Transverse colon (tissue), 4 donors: ENCODE data around the gene PLEKHG4B. TPM values are rescaled to one million over a fixed set of nuclear protein-coding genes. Genes with fewer than 3 reads are reported as not detected.
A peak's percentile ranks its signal among the peaks of the same experiment; 100 is the strongest.

Experiments used
- DNase-seq: peaks from one replicate; pipeline ENCODE4 v3.0.0-alpha.2; 2019
- H3K27ac ChIP-seq, 4 donors: fragments of 200-600 bp; sonication (generic); 2 replicates each; pipeline ENCODE4 v1.5.1; 2016 to 2018; ENCODE audit warnings: inconsistent platforms in 4 of 4
- H3K27me3 ChIP-seq: fragments of 200-600 bp; sonication (generic); 2 replicates; pipeline ENCODE4 v1.5.1; 2017; ENCODE audit warnings: inconsistent platforms
- H3K36me3 ChIP-seq, 4 donors: fragments of 200-600 bp; sonication (generic); 2 replicates each; pipeline ENCODE4 v1.5.1; 2017 to 2019; ENCODE audit warnings: inconsistent platforms in 4 of 4
- H3K4me1 ChIP-seq, 4 donors: fragments of 200-600 bp; sonication (generic); 2 replicates each; pipeline ENCODE4 v1.5.1; 2017 to 2020; ENCODE audit warnings: inconsistent platforms in 4 of 4
- H3K4me3 ChIP-seq, 4 donors: fragments of 200-600 bp; sonication (generic); 1 replicate in 1 of 4; 2 replicates in 3 of 4; pipeline versions ENCODE4 v1.5.1 to v1.6.1; 2017 to 2019; ENCODE audit warnings: inconsistent platforms in 4 of 4
- H3K9me3 ChIP-seq, 2 donors: fragments of 200-600 bp; sonication (generic); 2 replicates each; pipeline ENCODE4 v1.5.1; 2017 to 2019; ENCODE audit warnings: inconsistent platforms in 2 of 2
- EP300 ChIP-seq: sonication (generic); formaldehyde crosslinking; IDR thresholded peaks from one replicate; pipeline ENCODE4 v1.6.1; 2017; ENCODE audit warnings: antibody characterized with exemption, low read depth
- POLR2A ChIP-seq: fragments of 450-650 bp; IDR thresholded peaks from one replicate; pipeline ENCODE4 v1.6.1; 2016; ENCODE audit warnings: antibody characterized with exemption, mild to moderate bottlenecking, moderate library complexity
- POLR2AphosphoS5 ChIP-seq, 3 donors: sonication (generic); formaldehyde crosslinking; IDR thresholded peaks; one replicate each; pipeline ENCODE4 v1.6.1; 2016; ENCODE audit warnings: antibody characterized with exemption in 3 of 3
- WGBS, 2 donors: methylation state at CpG; one replicate each; pipeline ENCODE4 v1.1.5; 2018; ENCODE audit warnings: low coverage in 1 of 2; 5-methylcytosine and 5-hydroxymethylcytosine counted together
- in situ Hi-C, 4 donors: fragments of 200-750 bp; cut with MboI; loops; one replicate each; pipeline versions ENCODE4 v1.15.0 to v1.15.1; 2017; ENCODE audit warnings: low sequenced_read_pairs in 3 of 4, low pct_ligation_motif_present in 1 of 4, low pct_unique_long_range_greater_than_20kb in 1 of 4
- intact Hi-C: fragments of 100-400 bp; cut with DNase I; formaldehyde crosslinking; loops from one replicate; pipeline ENCODE4 v1.15.1; 2023; ENCODE audit warnings: low total_unique reads
- total RNA-seq, 4 donors: library from RNA; depleted of rRNA; stranded (reverse); fragments of >200 nt; gene quantifications; one replicate each; pipeline ENCODE4 v1.1.0, GENCODE V29; 2016
- TF ChIP-seq, protein P1 (sequence below), 5 experiments: fragments of 200-600 bp in 3 of 5; fragments of 450-650 bp in 2 of 5; sonication (generic) in 3 of 5; IDR thresholded peaks; 1 replicate in 2 of 5; 2 replicates in 3 of 5; pipeline ENCODE4 v1.5.1; 2016 to 2017; ENCODE audit warnings: antibody characterized with exemption in 5 of 5, inconsistent platforms in 3 of 5, mild to moderate bottlenecking in 2 of 5, moderate library complexity in 1 of 5

PLEKHG4B gene
- total RNA-seq, 4 donors from 2014 or later, result under 0.01 to 0.40 (median under 0.01) TPM; not detected in 1

- intact Hi-C loops (no loop called here), in situ Hi-C loops (no loop called here)
- DNase-seq, result no peak
- WGBS, 2 donors, result 65 to 84% methylated on average over 2 to 8 of the region's 8 CpGs
- H3K27ac ChIP-seq, result no peak overlapping the region
- peaks cover 0 to 13% (median 11%) of the 10 kb centered on the region in 4 donors for H3K4me1 ChIP-seq
- TF ChIP-seq, protein P1, sequence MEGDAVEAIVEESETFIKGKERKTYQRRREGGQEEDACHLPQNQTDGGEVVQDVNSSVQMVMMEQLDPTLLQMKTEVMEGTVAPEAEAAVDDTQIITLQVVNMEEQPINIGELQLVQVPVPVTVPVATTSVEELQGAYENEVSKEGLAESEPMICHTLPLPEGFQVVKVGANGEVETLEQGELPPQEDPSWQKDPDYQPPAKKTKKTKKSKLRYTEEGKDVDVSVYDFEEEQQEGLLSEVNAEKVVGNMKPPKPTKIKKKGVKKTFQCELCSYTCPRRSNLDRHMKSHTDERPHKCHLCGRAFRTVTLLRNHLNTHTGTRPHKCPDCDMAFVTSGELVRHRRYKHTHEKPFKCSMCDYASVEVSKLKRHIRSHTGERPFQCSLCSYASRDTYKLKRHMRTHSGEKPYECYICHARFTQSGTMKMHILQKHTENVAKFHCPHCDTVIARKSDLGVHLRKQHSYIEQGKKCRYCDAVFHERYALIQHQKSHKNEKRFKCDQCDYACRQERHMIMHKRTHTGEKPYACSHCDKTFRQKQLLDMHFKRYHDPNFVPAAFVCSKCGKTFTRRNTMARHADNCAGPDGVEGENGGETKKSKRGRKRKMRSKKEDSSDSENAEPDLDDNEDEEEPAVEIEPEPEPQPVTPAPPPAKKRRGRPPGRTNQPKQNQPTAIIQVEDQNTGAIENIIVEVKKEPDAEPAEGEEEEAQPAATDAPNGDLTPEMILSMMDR (IDR thresholded peaks at IDR 0.05), result no peak
- TF ChIP-seq POLR2AphosphoS5 (IDR thresholded peaks at IDR 0.05), result no peak
- no peak for TF ChIP-seq EP300
- no peak overlapping the region for H3K4me3 ChIP-seq
- H3K27me3 ChIP-seq, result peaks cover 52% of the 10 kb centered on the region
- H3K36me3 ChIP-seq, result no peaks in the 10 kb centered on the region
- no peaks in the 10 kb centered on the region for H3K9me3 ChIP-seq
These were observed 41.9 kb upstream of the PLEKHG4B start for GRCh38 chr5:49953-50544.

GRCh38 chr5:50724-51499 lies 41.1 kb upstream of the PLEKHG4B start:
- Histone ChIP-seq H3K9me3 (no peaks in the 10 kb centered on the region), H3K36me3 (no peaks in the 10 kb centered on the region), H3K4me1 (peaks cover 0 to 13% (median 11%) of the 10 kb centered on the region in 4 donors), H3K27ac (no peak overlapping the region), H3K4me3 (no peak overlapping the region), H3K27me3 (peaks cover 61% of the 10 kb centered on the region)
- in situ Hi-C loops, result no loop called here
- TF ChIP-seq POLR2AphosphoS5 (IDR thresholded peaks at IDR 0.05), result no peak
- no peak for TF ChIP-seq EP300
- TF ChIP-seq, protein P1 (IDR thresholded peaks at IDR 0.05), result no peak
- no peak for TF ChIP-seq POLR2A
- WGBS, 2 donors, result 78 to 86% methylated on average over 21 to 60 of the region's 60 CpGs
- DNase-seq, result no peak
- intact Hi-C loops, result no loop called here

GRCh38 chr5:51500-51823 lies 40.5 kb upstream of the PLEKHG4B start:
- no peaks in the 10 kb centered on the region for H3K9me3 ChIP-seq
- peaks cover 0 to 13% (median 11%) of the 10 kb centered on the region in 4 donors for H3K4me1 ChIP-seq
- peaks cover 61% of the 10 kb centered on the region for H3K27me3 ChIP-seq
- intact Hi-C loops (no loop called here), in situ Hi-C loops (no loop called here)
- no peak overlapping the region for H3K27ac ChIP-seq
- WGBS, 2 donors, result 87 to 89% methylated on average over 10 to 24 of the region's 24 CpGs
- no peak overlapping the region for H3K4me3 ChIP-seq
- TF ChIP-seq EP300 (no peak), POLR2AphosphoS5 (IDR thresholded peaks at IDR 0.05) (no peak), POLR2A (no peak)
- TF ChIP-seq, protein P1 (IDR thresholded peaks at IDR 0.05), result no peak
- no peaks in the 10 kb centered on the region for H3K36me3 ChIP-seq
- no peak for DNase-seq

GRCh38 chr5:53381-54174 lies 38.4 kb upstream of the PLEKHG4B start:
- H3K9me3 ChIP-seq, result no peaks in the 10 kb centered on the region
- peak overlapping the region; percentile 26 to 61 (median 45) for H3K4me3 ChIP-seq
- WGBS, 2 donors, result 6% methylated on average over 46 of the region's 84 CpGs; no CpG with 5 or more reads in 1 of the 2 donors
- H3K27me3 ChIP-seq, result peaks cover 50% of the 10 kb centered on the region
- TF ChIP-seq, protein P1 (IDR thresholded peaks at IDR 0.05), result no peak
- no peak for TF ChIP-seq EP300
- TF ChIP-seq POLR2A, result no peak
- TF ChIP-seq POLR2AphosphoS5 (IDR thresholded peaks at IDR 0.05), result no peak
- intact Hi-C loops (no loop called here), in situ Hi-C loops (no loop called here)
- H3K36me3 ChIP-seq, result no peaks in the 10 kb centered on the region
- H3K4me1 ChIP-seq, result peaks cover 0 to 13% (median 11%) of the 10 kb centered on the region in 4 donors
- H3K27ac ChIP-seq, result no peak overlapping the region
- DNase-seq, result peak; percentile 23
